ENCODE data around the gene KIAA0513. TPM values are rescaled to one million over a fixed set of nuclear protein-coding genes. Genes with fewer than 3 reads are reported as not detected.

The KIAA0513 gene
- total and polyA plus RNA-seq, 2 donors (not counting 3 experiments of a cell fraction or from before 2014, with no cell fraction given), result 1.8 to 4.3 TPM

- Histone ChIP-seq H3K36me3 (ENCODE audit: control insufficient read depth in 2 of 2, extremely low read depth in 1 of 2, insufficient read depth in 2 of 2, low read length in 2 of 2) (no peaks in the 10 kb centered on the region), H4K20me1 (replicated peaks; ENCODE audit: control insufficient read depth, extremely low read depth, insufficient read depth, low read length) (no peaks in the 10 kb centered on the region), H2AFZ (ENCODE audit: low read depth, low read length) (no peak overlapping the region), H3K79me2 (ENCODE audit: control insufficient read depth, insufficient read depth, low read length) (no peaks in the 10 kb centered on the region), H3K9me3 (replicated peaks; ENCODE audit: control insufficient read depth, insufficient read depth, low read length) (no peaks in the 10 kb centered on the region), H3K4me2 (ENCODE audit: insufficient read depth, low read length) (no peak overlapping the region), H3K27me3 (ENCODE audit: control insufficient read depth in 2 of 2, insufficient read depth in 2 of 2, low read length in 2 of 2) (no peaks in the 10 kb centered on the region), H3K27ac (ENCODE audit: insufficient read depth, low read depth, low read length) (no peak overlapping the region), H3K9me1 (replicated peaks; ENCODE audit: control insufficient read depth, extremely low read depth, insufficient read depth, low read length) (no peaks in the 10 kb centered on the region), H3K4me3 (replicated peaks in 1 of 3; ENCODE audit: insufficient read depth in 1 of 3, low read depth in 1 of 3, low read length in 3 of 3) (no peak overlapping the region), H3K9ac (replicated peaks; ENCODE audit: extremely low read depth, insufficient read depth, low read length) (no peak overlapping the region), H3K4me1 (ENCODE audit: control insufficient read depth, extremely low read depth, insufficient read depth, low read length) (peaks cover 28% of the 10 kb centered on the region)
- TF ChIP-seq MAX (IDR thresholded peaks at IDR 0.05; ENCODE audit: insufficient read depth, insufficient read length) (no peak), POLR2AphosphoS5 (IDR thresholded peaks at IDR 0.05; ENCODE audit: insufficient read depth, low read depth, low read length) (no peak), CTCF (IDR thresholded peaks at IDR 0.05; ENCODE audit: extremely low read depth in 1 of 2, insufficient read depth in 1 of 2, low read depth in 1 of 2, low read length in 2 of 2) (no peak), POLR2A (IDR thresholded peaks at IDR 0.05; ENCODE audit: low read depth, low read length) (no peak), EZH2 (IDR thresholded peaks at IDR 0.05; ENCODE audit: borderline replicate concordance, low read depth, low read length, severe bottlenecking) (no peak), GATA2 (IDR thresholded peaks at IDR 0.05; ENCODE audit: insufficient read depth, insufficient read length, low read depth, low read length) (no peak), JUN (IDR thresholded peaks at IDR 0.05; ENCODE audit: borderline replicate concordance, insufficient read depth, insufficient read length, low read depth) (no peak), MYC (IDR thresholded peaks at IDR 0.05; ENCODE audit: low read depth, low read length) (no peak), FOS (IDR thresholded peaks at IDR 0.05; ENCODE audit: borderline replicate concordance, insufficient read depth, low read length) (no peak)
- ChIA-PET POLR2A (no interaction called here), CTCF (interaction anchor here (1.0 to 1.3 kb wide), 2 partner anchors 12 to 44 kb away, joined by 3 to 5 read pairs; no protein-coding TSS in a partner anchor)
- no TSS peak for BruUV-seq (replicated peaks)
- no peak for FAIRE-seq
- intact Hi-C loops (cut with micrococcal nuclease) (no loop called here), dilution Hi-C loops (cut with MboI; ENCODE audit: extremely low pct_ligation_motif_present, low sequenced_read_pairs) (no loop called here)
- no peak for DNase-seq (ENCODE audit: low read depth, low spot score)
Observed at GRCh38 chr16:85128079-85128837, 100.7 kb downstream of the KIAA0513 start.

Measured in endothelial cell of umbilical vein (primary cell).